Liver (tissue), 3 donors: ENCODE measurements around the gene ZNF467.

Experiments used
- ATF3 ChIP-seq: IDR thresholded peaks from 2 replicates; pipeline ENCODE4 v1.6.1; 2016; ENCODE audit warnings: antibody characterized with exemption
- CTCF ChIP-seq: fragments of 150-350 bp; IDR thresholded peaks from 2 replicates; pipeline ENCODE4 v1.5.1; 2017; ENCODE audit warnings: improper control_type of control experiment, low read depth, low read length; ENCODE audit not compliant: missing input control
- EGR1 ChIP-seq, 2 donors: IDR thresholded peaks; 2 replicates each; pipeline ENCODE4 v1.6.1; 2016 to 2018; ENCODE audit warnings: antibody characterized with exemption in 2 of 2, low read depth in 2 of 2
- FOXA1 ChIP-seq: IDR thresholded peaks from 2 replicates; pipeline ENCODE4 v1.6.1; 2016; ENCODE audit warnings: antibody characterized with exemption
- HNF4A ChIP-seq, 2 donors: conservative IDR thresholded peaks; 2 replicates each; pipeline ENCODE4 v1.6.1; 2016; ENCODE audit warnings: antibody characterized with exemption in 2 of 2, mild to moderate bottlenecking in 2 of 2
- HNF4G ChIP-seq: IDR thresholded peaks from 2 replicates; pipeline ENCODE4 v1.6.1; 2016; ENCODE audit warnings: antibody characterized with exemption
- MAX ChIP-seq: IDR thresholded peaks from 2 replicates; pipeline ENCODE4 v1.6.1; 2016; ENCODE audit warnings: antibody characterized with exemption
- RAD21 ChIP-seq, 2 donors: IDR thresholded peaks; 2 replicates each; pipeline ENCODE4 v1.6.1; 2016; ENCODE audit warnings: antibody characterized with exemption in 2 of 2, mild to moderate bottlenecking in 2 of 2
- RXRA ChIP-seq, 2 donors: IDR thresholded peaks; 2 replicates each; pipeline ENCODE4 v1.6.1; 2017 to 2018; ENCODE audit warnings: antibody characterized with exemption in 2 of 2, mild to moderate bottlenecking in 1 of 2
- SP1 ChIP-seq: IDR thresholded peaks from 2 replicates; pipeline ENCODE4 v1.6.1; 2018; ENCODE audit warnings: antibody characterized with exemption, mild to moderate bottlenecking
- TAF1 ChIP-seq: conservative IDR thresholded peaks from 2 replicates; pipeline ENCODE4 v1.6.1; 2016; ENCODE audit warnings: antibody characterized with exemption, mild to moderate bottlenecking
- YY1 ChIP-seq: IDR thresholded peaks from 2 replicates; pipeline ENCODE4 v1.6.1; 2016; ENCODE audit warnings: antibody characterized with exemption, mild to moderate bottlenecking
- donor health status: healthy.
- donor health status: healthy.

GRCh38 chr7:149763563-149764240 is 9.7 kb downstream of the ZNF467 start:
- no peak for TF ChIP-seq CTCF
- no peak for TF ChIP-seq HNF4A (conservative IDR thresholded peaks at IDR 0.05)
- no peak for TF ChIP-seq ATF3
- TF ChIP-seq EGR1 (IDR thresholded peaks at IDR 0.05; ENCODE audit: low read depth in 2 of 2): no peak
- TF ChIP-seq SP1: no peak
- no peak for TF ChIP-seq HNF4G
- no peak for TF ChIP-seq RAD21 (IDR thresholded peaks at IDR 0.05)
- no peak for TF ChIP-seq FOXA1
- no peak for TF ChIP-seq TAF1
- no peak for TF ChIP-seq MAX
- TF ChIP-seq YY1: no peak
- no peak for TF ChIP-seq RXRA (IDR thresholded peaks at IDR 0.05)
